Tongue (tissue), 2 donors: ENCODE data around the gene DCLK1. TPM values are rescaled to one million over a fixed set of nuclear protein-coding genes. Genes with fewer than 3 reads are reported as not detected.

ENCODE experiments used
- DNase-seq: peaks from one replicate; pipeline ENCODE4 v3.0.0-alpha.2; 2015
- total RNA-seq: library from RNA; depleted of rRNA; stranded (reverse); fragments of >200 nt; gene quantifications from one replicate; pipeline ENCODE4 v1.2.3, GENCODE V29; 2014

Gene DCLK1
- total RNA-seq, 1 donor from 2014 or later, result 62.5 TPM

- no peak for DNase-seq
These were observed 387.0 kb downstream of the DCLK1 start for GRCh38 chr13:35744144-35744543.

GRCh38 chr13:35743165-35743564 is 388.0 kb downstream of the DCLK1 start:
- no peak for DNase-seq

- DNase-seq, result no peak
These were observed 389.5 kb downstream of the DCLK1 start for GRCh38 chr13:35741657-35742056.

- no peak for DNase-seq
These were observed 394.3 kb downstream of the DCLK1 start for GRCh38 chr13:35736876-35737275.

GRCh38 chr13:35733827-35734226 is 397.4 kb downstream of the DCLK1 start:
- peak; percentile 80 for DNase-seq

- peak; percentile 82 for DNase-seq
These were observed 398.6 kb downstream of the DCLK1 start for GRCh38 chr13:35732565-35732964.

GRCh38 chr13:35731471-35731870 is 399.7 kb downstream of the DCLK1 start:
- DNase-seq, result no peak

- peak; percentile 81 for DNase-seq
These were observed 401.1 kb downstream of the DCLK1 start for GRCh38 chr13:35729926-35730627.

- peak; percentile 37 for DNase-seq
These were observed 403.3 kb downstream of the DCLK1 start for GRCh38 chr13:35727881-35728280.

GRCh38 chr13:35724446-35724845 is 406.7 kb downstream of the DCLK1 start:
- peak; percentile 71 for DNase-seq

- peak; percentile 29 for DNase-seq
These were observed 407.4 kb downstream of the DCLK1 start for GRCh38 chr13:35723821-35724220.

- DNase-seq, result peak; percentile 73
These were observed 408.1 kb downstream of the DCLK1 start for GRCh38 chr13:35723053-35723461.

GRCh38 chr13:35722458-35723052 is 408.6 kb downstream of the DCLK1 start:
- no peak for DNase-seq

GRCh38 chr13:35720690-35721554 is 410.3 kb downstream of the DCLK1 start:
- DNase-seq, result peak; percentile 81

GRCh38 chr13:35720290-35720689 is 410.9 kb downstream of the DCLK1 start:
- no peak for DNase-seq

Other genes starting within 250 kb of the DCLK1 start
- 0.62 TPM for gene SOHLH2, start 83.2 kb upstream of the DCLK1 start, total RNA-seq
- gene CCDC169, start 166.4 kb upstream of the DCLK1 start, total RNA-seq, result 5.5 TPM
- gene SPART, start 215.0 kb upstream of the DCLK1 start, total RNA-seq, result 105 TPM